Amygdala (tissue), 56 donors: ENCODE data around the gene BORCS5.
"Not testable (repeated sequence)": the region's sequence is repeated elsewhere in the genome, so short reads cannot be mapped to it uniquely, and the experiment has no call there.

Experiments used
- DNase-seq, 56 donors: peaks; one replicate each; lab custom pipeline; 2025; lab: John Stamatoyannopoulos, UW

Gene BORCS5

DNA sequence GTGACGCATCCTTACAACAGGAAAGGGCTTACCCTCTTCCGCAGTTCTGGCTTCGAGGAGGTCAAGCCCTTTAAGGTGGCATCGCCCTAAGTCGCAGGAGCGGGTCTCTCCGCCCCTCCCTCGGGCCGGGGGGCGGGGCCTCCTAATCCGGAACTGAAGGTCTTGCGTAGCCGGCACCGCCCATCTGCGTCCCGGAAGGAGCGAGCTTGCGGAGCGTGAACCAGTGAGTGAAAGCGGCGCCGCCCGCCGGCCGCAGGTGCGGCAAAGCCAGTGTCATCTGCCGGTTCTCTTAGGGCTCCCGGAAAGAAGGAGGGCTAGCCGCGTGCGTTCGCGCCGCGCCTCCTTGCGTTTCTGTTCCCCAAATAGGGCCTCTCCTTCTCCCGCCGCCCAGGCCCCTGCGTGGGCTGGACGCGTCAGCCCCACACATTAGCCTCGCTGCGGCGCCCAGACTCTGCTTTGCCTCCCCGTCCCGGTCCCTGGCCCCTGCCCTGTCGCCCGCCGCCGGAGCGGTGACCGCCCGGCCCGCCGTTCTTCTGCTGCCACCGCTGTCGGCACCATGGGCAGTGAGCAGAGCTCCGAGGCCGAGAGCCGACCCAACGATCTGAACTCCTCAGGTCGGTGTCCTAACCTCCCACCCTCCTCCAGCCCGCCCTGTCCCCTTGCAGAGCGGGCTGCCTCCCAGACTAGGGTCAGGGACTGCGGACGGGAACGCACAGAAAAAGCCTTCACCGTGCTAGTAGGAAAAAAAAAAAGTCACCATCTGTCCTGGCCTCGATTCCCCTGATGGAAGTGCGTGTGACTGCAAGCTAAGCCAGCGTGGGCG lies at the start of gene BORCS5:
TSS of gene BORCS5 (plus strand) at position 183 of the 823 bp plus-strand sequence. CDS start at position 557, 374 bp downstream.
- DNase-seq = peak; percentile 49 to 99 (median 92)

DNA sequence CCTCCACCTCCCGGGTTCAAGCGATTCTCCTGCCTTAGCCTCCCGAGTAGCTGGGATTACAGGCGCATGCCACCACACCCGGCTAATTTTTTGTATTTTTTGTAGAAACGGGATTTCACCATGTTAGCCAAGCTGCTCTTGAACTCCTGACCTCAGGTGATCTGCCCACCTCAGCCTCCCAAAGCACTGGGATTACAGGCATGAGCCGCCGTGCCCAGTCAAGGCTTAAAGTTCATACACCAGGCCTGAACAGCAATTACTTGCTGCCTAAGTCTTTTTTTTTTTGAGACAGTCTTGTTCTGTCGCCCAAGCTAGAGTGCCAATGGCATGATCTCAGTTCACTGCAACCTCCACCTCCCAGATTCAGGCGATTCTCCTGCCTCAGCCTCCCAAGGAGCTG lies 46.2 kb upstream of the BORCS5 start:
- DNase-seq = not testable (repeated sequence)

DNA sequence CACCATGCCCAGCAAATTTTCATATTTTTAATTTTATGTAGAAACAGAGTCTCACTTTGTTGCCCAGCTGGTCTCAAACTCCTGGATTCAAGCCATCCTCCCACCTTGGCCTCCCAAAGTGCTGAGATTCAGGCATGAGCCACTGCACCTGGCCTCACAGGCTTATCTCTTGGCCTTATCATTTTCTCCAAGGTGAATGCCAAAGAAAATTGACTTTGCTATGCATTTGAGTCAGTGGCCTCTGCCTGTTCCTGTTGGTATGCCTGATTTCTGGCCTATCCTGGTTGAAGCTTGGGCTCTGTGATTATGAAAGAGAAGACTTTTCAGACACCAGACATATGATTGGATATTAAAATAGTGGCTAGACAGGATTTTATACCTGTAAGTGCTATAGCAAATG lies 41.0 kb upstream of the BORCS5 start:
- DNase-seq = no peak

DNA sequence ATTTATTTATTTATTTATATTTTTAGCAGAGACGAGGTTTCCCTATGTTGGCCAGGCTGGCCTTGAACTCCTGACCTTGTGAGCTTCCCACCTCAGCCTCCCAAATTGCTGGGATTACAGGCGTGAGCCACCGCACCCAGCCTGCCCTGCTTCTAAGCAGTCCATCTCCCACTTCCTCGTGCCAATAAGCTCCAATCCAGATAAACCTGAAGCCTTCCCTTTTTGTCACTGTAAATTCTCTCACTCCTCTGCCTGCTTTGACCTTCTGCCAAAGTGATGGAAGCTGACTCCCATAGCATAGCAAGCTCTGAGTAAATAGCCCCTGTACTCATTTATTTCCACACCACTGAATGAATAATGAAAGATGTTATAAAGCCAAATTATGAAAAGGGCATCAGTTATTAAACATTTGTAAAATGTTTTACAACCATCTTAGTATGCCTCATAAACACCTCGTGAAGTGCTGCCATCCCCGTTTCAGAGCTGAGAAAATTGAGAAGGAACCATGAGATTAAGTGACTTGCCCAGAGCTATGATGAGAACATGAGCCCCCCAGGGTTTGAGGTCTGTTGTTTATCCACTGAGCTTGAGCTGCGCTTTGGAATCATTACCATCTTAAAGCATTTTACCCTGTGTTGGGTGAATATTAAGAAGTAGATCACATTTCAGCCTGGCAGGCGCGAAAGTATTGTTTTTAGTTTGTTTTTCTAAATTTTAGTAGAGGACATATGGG lies 37.3 kb upstream of the BORCS5 start:
- no peak for DNase-seq

DNA sequence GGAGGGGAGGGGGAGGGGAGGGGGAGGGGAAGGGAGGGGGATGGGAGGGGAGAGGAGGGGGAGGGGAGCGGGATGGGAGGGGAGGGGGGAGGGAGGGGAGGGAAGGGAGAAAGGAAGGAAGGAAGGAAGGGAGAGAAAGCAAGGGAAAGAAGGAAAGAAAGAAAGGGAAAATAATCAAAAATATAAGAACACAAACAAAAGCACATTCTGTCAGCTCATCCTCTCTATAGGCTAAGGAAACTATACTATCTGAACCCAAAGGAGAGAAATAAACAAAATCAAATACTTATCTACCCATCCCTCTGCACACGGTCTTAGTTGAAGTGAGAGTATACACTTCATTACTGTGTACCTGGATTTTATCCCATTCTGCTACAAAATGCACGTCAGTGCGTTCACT lies 33.8 kb upstream of the BORCS5 start:
- DNase-seq = no peak

DNA sequence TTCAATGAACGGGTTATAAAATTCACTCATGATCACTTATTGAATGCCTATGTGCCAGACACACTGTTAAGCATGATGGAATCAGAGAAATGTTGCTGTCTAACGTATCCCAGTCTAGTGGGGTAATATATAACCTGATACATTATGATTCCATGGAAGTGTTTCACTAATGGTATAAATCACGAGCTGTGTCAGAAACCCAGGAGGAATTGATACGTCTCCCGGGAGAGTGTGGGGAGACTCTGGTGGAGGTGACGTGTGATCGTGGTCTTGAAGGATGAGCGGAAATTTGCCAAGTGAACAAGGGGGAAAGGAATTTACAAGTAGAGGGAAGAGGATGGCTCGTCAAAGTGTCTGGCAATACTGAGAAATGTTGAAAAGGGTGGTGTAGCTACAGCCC lies 33.3 kb upstream of the BORCS5 start:
- DNase-seq = no peak

DNA sequence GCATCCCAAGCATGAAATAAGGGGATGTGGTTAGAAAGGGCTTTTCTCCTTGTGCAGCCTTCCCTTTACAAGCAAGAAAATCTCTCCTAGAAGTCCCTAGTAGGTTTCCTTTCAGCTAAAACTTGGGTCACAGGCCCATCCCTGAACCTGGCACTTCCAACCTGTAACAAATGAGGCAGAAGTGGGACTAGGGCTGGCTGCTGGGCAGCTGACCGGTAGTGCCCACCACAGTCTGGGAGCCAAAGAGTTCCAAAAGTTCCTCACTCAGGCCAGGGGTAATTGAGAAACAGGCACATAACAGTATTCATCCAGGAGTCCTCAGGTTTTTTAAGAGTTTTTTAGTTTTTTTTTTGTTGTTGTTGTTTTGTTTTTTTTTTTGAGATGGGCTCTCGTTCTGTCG lies 30.6 kb upstream of the BORCS5 start:
- no peak for DNase-seq

DNA sequence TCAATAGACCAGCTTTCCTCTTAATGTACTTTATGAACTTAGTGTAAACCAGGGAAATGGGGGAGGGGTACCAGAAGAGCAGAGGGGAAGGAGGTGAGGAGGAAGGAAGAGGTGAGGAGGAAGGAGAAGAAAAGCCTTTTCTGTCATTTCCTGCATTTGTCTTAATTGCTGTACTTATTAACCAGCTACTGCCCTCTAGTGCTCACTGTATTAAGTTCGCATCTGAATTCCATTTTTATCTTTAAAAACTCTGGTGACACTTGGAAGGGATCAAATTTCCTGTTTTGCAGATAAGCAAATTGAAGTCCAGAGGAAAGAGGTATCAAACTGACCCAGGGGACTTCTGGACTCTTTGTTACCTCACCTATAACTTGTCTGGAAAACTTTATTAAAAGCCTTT lies 29.1 kb upstream of the BORCS5 start:
- DNase-seq = peak in 1 of 56 donors; percentile 24

DNA sequence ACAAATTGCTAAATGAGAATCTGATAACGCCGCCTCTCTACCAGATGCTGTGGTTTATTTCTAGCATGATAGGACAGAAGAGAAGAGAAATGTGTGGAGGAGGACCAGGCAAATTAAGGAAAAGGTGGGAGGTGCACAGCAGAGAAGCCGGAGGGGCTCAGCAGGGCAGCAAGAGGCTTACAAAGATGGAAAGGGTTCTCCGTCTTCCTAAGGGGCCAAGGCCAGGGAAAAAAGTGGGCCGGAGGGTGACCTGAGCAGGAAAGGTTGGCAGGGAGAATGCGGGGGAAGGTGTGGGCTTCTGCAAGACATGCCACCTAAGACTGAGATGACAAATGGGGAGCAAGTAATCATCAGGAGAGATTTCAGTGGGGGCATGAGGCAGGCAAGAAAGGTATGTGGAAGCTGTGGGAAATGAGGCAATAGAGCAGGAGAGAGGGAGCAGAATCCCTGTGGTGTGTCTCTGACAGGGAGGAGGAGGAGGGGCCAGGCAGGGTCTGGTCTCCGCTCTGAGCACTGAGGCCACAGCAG lies 25.6 kb upstream of the BORCS5 start:
- DNase-seq = peak in 14 of 56 donors; percentile 4 to 74 (median 16)

DNA sequence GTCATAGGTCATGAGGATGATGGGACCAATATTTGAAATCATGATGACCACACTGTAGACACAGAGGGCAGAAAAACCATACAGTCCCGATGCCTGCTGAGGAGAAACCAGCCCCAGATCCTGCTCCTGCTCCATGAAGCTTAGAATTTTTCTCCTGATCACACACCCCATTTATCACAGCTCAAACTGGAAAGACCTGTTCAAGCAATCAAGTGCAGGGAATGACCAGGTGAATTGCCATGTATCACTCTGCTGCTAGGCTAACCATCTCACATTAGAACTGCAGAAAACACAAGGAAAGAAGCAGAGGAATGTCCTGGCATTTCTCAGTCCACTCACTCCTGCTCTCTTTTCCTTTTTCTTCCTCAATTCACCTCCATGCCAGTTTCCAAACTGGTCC lies 25.0 kb upstream of the BORCS5 start:
- DNase-seq = no peak

DNA sequence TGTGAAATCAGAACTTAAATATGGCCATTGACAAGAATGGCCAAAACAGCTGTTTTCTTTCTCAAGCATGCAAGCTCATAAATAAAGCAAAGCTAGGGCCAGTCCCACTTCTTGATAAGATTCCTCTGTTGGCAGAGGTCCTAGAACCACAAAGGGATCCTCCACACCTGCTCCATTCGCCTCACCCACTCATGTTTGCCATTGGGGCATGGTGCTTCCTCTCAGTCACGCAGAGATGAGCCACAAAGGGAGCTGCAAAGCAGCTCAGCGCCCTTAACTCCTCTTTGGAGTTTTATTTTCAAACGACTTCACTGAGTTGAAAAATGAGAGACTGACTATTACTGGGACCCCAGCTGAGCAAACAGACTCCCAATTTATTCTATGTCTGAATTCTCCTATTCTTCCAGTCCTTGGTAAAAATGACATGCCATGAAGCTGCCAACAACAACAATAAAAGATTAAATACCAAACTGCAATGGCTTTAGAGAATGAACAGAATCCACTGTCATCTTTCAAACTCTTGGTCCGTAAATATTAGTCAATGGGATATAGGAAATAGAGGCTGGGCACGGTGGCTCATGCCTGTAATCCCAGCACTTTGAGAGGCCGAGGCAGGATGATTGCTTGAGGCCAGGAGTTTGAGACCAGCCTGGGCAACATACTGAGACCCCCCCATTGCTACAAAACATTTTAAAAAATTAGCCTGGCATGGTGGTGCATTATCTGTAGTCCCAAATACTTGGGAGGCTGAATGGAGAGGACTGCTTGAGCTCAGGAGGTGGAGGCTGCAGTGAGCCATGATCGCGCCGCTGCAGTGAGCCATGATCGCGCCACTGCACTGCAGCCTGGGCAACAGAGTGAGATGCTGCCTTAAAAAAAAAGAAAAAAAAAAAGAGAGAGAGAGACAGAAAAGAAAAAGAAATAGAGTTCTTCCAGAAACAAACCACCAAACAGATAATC lies 23.2 kb upstream of the BORCS5 start:
- peak in 4 of 56 donors; percentile 2 to 21 (median 8) for DNase-seq

DNA sequence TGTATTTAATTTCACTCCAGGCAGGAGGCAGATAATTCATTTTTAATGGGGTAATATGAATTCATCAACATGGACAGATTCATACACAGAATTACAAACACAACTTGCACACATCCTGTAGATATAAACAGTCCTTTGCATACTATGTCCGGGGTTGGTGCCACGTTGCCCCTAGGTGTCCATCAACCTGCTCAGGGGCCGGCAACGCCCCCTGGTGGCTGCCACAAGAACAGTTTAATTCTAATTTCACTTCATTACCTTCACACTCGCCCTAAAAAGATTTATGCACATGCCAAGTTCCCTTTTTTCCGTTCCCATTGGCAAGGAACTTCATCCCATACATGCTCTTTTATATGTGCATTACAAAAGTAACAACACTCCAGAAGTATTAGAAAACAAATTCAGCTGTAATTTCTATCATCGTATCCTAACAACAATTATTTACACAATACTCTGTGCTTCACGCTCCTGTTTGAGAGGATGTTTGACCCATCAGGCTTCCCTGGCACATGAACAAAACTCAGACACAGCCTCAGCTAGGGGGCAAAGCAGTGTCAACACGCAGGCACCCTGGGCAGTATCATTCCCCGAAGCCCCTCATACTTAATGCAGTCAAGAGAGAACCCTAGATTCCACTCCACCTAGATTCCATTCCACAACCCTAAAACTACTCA lies 22.4 kb upstream of the BORCS5 start:
- peak in 17 of 56 donors; percentile 2 to 44 (median 14) for DNase-seq

DNA sequence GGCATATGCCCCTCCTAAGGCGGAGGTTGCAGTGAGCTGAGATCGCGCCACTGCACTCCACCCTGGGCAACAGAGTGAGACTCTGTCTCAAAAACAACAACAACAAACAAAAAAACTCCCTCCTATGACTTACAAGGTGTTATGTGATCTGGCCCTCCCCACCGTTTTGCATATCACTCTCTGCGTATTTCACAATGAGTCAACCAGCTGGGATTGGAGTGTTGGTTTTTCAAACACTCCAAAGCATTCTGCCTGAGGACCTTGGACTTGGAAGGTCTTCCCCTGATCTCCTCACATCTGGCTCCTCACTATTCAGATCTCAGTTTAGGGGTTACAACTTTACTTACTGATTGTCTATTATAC lies 20.8 kb upstream of the BORCS5 start:
- DNase-seq = no peak

DNA sequence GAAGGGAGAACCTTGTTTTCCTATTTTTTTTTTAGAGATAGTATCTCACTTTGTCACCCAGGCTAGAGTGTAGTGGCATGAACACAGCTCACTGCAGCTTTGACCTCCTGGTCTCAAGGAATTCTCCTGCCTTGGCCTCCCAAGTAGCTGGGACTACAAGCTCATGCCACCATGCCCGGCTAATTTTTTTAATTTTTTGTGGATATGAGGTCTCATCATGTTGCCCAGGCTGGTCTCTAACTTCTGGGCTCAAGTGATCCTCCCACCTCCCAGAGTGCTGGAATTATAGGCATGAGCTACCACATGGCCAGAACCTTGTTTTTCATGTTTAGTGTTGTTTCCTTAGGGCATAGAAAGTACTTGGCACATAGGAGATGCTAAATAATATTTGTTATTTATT lies 20.4 kb upstream of the BORCS5 start:
- no peak for DNase-seq

DNA sequence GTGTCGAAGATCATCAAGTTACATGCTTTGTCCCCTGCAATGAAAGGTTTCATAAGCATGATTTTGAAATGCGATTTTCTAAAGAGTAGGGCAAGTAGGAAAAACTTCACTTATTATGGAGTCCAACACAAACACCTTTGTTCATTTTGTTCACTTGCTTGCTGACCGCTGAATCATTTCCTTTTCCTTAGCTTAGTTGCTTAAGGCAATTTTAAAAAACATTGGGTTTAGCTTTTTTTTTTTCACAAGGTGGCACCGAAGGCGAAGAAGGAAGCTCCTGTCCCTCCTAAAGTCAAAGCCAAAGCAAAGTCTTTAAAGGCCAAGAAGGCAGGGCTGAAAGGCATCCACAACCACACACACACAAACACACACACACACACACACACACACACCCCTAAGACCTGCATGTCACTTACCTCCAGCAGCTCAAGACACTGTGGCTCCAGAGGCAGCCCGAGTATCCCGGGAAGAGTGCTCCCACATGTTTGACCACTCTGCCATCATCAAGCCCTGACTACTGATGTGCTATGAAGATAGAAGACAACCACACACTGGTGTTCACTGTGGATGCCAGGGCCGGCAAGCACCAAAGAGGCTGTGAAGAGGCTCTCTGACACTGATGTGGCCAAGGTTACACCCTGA lies 18.2 kb upstream of the BORCS5 start:
- no peak for DNase-seq

DNA sequence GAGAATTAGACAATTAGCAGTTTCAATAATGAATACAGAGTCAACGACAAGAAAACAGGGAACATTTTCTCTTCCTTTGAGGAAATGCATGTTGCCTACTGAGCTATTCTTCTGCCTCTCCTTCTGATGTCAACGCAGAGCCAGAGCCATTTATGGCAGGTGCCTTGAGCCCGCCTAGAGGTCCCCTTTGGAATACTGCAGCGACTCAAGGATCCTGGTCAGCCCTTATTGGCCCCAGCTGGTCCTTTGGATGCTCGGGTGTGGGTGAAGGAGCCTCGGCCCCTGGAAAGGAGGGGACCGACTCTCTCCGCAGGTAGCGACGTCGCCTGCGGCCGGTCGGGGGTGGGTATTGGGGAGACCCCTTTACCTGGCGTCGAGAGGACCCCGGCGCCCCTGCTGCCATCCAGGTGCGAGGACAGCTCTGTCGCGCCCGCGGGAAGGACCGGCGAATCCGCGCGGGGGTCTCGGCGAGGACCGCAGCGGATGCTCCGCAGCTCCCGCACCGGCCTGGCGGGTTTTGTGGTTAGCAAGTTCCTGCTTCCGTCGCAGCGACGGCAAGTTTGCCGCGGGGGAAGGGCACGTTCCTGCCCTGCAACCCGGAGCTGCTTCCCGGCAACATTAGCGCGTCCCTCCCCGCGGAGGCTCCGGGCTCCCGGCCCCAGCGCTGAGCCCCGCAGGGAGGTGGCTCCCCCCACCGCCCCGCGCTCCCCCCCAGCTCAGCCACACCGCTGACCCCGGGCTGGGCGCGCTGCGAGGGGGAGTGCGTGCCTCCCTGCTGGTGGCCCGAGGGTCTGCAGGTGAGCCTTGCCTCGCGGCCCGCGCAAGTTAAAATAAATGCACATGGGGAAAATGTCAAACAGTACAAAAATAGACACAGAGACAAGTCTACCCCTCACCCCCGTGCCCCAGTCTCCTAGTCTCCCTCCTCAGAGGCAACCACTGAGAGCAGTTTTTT lies 6.9 kb upstream of the BORCS5 start, which contains the start of gene MANSC1:
TSS of gene MANSC1 (minus strand) at position 532 of the 955 bp plus-strand sequence. CDS start 6,928 bp downstream, outside the sequence.
- peak in 45 of 56 donors; percentile 11 to 72 (median 49) for DNase-seq

DNA sequence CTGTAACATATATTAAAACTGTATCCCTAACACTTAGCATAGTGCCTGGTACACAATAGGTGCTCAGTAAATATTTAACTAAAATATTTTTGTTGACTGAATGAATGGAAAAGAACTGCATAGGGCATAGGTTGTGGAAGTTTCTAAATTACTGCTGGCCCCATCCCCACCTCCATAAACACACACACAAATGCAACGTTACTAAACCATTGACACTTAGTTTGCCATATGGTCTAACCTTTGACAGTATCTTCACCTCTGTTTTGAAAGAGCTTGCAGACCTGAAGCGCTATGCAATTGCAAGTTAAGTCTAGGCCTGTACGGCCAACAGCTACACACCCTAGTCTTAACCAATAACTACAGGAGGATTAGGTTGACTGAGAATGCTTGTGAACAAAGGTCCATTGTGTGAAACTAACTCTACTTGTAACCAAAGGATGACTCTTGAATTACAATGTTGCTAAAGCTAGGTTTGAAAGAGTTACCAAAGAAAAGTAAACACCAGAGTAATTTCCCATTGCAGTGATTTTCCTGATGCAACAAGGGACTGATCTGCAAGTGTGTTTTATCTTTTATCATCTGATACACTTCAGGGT lies 5.9 kb upstream of the BORCS5 start:
- no peak for DNase-seq
